HG02610 (cell line): Measurements from ENCODE around the gene TJP2.

Experiments
- ATAC-seq: cut with Tn5 transposase; IDR thresholded peaks from one replicate; pipeline ENCODE4 v1.9.1; 2021; ENCODE audit warnings: mild to moderate bottlenecking, moderate library complexity; ENCODE audit not compliant: unreplicated experiment

TJP2 gene

DNA sequence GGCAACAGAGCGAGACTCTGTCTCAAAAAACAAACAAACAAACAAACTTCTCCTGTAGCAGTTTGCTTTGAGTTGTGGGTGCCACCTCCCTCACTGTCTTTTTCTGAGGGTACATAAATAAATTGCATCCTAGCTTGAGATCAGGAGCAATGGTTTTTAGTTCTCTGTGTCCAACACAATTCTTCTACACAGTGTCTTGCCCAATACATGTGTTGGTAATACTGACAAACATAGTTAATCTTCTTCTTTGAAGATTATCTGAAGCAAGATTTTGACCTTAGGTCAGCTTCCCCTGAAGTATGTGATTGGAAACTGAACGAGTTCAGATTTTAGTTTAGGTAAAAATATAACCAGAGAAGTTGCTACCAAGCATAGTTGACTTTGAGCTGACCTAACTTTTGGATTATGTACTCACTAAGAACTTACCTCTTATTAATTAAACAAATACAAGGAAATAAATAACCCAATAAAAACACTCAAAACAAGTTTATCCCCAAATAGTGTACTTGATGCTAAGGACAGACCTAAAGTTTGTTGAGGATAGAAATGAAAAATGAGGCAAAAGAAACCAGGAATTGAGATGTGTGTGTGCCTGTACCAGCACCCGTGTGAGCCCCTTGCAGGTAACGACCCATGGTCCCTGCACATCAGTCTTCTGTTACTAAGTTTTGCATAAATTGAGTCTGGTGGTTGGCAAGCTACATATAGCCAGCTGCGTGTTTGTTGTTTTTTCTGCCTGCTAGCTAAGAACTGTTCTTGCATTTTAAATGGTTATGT, 16.2 kb downstream of the TJP2 start:
- ATAC-seq, result no peak

DNA sequence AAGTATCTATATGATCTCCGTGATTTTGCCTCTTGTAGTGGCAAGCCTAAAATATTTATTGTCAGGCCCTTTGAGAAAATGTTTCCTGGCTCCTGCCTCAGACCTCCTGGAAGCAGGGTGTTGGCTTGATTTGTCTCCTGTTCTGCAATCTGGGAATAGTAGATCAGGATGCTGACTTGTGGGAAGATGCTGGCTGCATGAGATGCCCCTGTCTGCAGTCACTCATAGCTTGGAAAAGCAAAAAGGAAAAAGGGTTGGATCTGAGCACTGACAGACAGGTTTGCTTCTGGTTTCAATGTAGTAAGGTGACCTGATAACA, 16.7 kb downstream of the TJP2 start:
- no peak for ATAC-seq

DNA sequence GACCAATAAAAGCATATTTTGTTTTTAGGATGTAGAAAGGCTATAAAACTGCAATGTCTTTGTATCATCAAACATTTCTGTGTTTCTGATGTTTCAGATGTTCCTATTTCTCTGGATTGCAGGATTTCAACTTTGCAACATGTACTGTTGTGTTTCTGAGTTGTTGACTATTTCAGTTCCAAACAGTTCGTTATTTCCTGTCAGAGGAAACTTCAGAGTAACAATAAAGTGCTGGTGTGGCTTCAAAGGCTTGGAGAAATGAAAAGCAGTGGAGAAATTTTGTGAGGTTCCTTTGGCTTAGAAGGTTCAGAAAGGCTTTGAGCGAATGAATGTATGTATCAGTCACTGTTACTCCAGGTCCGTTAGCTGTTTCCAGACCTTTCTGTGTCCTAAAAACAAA, 17.2 kb downstream of the TJP2 start:
- ATAC-seq, result no peak

DNA sequence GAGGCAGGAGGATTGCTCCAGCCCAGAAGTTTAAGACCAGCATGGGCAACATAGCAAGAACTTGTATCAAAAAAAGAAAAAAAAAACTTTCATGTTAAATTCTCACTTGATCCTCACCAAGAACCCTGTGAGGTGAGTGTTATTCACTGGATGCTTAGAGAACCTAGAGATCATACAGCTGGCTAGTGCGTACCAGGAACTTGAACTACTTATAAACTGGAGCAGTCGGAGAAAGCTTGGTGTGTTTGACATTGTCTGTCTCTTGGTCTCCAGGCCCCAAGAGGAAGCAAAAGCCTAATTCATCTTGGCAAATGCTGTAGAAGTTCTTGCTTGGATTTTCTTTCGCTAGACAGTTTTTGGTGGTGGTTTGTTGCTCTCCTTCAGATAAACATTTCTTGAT, 18.1 kb downstream of the TJP2 start:
- ATAC-seq, result no peak

DNA sequence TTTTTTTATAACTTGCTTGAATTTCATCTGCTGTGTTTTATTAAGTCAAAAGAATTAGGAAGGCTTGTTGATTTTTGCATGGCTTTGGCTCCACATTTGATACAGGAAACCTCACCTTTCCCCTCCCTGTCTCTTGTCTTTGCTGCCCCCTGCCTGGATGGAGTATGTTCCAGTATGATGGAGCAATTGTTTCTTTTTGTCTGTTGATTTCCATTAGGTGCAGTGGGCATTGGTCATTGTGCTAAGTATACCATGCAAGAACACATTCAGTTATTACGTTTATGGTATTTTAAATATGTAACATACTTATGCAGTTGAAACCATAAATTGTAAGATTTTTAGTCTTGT, 19.6 kb downstream of the TJP2 start:
- ATAC-seq, result no peak

DNA sequence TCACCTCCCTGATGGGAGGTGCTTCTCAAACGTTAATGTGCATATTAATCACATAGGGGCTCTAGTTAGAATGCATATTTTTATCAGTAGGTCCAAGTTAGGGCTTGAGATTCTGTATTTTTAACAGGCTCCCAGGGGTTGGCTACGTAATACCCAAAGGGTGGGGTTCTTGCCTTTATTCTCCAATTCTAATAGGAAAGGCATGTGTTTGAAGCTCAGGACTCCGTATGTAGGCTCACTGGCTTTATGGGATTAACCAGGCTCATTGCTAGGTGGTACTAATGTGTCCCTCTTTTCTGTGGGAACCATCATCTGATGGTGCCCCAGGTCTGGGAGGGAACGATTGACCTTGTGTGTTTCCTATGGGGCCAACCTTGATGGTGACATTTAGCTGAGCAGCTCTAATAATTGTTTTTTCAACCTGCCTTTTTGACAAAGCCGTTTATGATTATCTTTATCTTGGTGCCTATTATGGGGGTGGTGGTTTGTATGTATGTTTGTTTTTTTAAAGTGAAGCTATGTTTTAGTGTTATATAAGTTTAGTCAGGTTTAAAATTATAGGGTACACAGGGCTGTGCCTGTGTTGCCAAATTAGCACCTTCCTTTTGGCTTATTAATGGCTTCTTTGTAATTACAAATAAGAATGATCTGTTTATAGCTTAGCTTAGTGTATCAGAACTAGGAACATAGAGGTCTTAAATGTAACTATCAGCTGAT, 20.8 kb downstream of the TJP2 start:
- ATAC-seq, result no peak

DNA sequence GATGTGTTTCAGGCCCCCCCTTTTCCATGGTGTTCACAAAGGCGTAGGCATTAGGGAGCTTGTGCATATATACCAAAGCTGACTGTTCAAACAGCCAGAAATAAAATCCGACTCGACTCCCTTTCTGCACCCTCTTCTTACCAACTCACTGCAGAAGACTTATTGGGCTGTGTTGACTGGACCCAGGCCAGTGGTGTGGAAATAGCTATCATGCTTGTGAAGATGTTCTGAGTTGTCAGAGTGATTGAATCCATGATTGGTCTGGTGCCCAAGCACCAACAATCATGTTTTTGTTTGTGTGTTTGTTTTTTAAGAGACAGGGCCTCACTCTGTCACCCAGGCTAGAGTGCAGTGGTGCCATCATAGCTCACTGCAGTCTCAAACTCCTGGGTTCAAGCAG, 21.6 kb downstream of the TJP2 start:
- no peak for ATAC-seq

DNA sequence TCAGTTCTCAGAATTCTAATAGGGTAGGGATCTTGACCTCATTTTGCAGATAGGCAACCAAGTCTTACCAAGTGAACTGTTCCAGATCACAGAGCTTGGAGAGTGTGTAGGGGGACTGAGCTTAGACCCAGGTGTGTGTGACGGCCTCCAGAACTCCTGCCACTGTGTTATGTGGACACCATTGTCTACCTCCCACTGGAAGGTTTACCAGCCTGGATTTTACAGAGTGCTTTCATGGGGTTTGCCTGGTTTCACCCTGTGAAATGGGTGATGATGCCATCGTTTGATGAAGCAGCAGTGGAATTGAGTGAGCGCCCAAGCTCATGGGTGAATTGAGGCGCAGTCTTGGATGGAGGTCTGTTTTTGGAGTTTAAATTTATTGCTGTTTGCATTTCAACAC, 23.6 kb downstream of the TJP2 start:
- no peak for ATAC-seq

DNA sequence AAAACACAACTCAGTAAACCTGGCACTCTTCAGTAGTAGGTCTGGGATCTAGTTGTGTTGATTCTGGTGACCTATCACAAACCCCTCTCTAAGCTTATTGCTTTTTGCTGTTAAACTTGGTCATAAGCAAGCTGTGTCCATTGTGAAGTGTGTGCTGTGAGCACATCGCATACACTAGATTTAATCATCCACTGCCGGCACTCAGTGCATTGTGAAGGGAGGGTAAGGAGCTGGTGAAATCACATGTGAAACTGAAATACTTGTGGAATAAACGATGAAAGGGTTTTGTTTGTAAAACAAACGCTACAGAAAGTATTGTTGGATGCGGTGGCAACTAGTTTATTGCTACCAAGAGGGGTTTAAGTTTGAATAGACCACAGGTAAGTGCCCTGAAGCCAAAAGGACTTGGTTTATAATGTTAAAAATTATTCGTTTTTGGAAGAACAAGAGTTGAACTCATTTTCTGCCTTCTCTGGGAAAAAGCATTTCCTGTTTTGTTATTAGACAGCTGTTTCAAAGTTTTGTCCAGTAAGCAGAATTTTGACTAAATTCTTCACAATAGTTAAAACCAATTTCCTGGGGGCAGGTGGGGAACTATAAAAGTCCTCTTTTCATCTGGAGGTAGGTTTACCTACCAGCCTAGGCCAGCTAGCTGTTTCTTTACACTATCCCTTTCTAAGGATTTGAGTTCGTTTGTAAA, 24.6 kb downstream of the TJP2 start:
- ATAC-seq, result no peak

DNA sequence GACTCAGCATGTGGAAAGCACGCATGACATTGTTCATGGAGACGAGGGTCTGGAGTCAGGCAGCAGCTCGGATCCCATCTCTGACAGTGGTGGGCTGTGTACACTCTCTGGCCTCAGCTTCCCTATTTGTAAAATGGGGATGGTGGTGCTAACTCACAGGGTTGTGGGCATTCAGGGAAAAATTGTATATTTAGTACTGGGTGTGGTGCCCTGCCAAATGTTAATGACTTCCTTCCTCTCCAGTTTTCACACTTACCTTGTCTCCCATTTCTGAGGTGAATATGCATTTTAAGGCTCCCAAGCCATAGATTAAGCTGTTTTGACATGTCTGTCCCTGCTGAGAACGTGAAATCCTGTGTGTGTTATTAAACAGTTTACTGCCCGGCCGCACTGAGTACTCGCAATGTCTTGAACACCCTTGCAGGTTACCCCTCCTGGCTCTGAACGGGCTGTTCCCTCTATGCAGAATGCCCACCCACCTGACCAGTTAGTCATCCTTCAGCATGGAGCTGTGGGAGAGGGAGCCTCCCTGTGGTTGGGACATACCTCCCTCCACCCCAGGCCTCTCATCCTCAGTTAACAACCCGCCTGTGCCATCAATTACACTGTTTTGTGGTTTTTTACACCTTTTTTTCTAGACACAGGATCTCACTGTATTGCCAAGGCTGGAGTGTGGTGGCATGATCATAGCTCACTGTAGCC, 25.8 kb downstream of the TJP2 start:
- no peak for ATAC-seq

DNA sequence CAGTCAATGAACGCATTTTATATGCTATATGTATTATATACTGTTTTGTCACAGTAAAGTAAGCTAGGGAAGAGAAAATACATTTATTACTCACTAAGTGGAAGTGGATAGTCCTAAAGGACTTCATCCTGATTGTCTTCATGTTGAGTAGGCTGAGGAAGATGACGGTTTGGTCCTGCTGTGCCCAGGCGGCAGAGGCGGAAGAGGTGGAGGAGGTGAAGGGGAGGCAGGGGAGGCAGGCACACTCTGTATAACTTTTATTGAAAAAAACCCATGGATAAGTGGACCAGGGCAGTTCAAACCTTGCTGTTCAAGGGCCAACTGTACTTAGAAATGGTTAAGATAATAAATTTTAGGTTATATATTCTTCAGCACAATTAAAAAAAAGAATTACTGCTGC, 28.5 kb downstream of the TJP2 start:
- ATAC-seq, result no peak

DNA sequence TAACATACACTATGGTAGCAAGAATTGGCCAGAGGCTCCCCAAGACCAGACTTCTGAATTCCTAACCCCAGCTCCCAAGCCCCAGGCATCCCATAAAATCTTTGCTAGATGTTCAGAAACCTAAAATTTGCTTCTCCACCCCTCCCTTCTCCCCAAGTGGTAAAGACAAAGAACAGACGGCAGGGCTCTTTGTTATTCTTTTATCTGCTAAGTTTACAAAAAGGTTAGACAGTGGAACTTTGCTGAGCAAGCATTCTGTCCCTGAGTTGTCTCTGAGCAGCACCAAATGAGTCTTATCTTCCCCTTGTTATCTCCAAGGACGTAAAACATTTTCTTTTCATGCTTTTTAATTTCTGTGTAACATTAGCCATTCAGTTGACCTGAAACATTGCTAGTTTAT, 30.2 kb downstream of the TJP2 start:
- ATAC-seq, result no peak

DNA sequence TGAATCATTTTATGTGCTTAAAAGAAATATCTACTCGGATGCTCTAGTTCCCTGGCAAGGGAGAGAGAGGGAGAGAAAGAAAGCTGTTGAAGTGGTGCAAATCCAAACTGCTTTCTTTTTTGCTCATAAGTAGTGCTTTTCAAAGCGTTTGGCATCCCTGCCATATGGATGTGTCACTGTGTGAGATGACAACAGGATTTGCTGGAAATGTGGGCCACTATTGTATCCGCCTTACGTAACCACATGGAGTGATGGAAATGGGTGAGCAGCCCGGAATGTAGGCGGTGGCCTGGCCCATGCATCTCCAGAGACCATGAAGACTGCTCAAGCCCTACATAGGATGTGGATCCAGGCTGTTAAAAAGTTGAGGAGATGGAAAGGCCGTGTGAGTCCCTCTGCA, 30.8 kb downstream of the TJP2 start:
- ATAC-seq, result no peak

DNA sequence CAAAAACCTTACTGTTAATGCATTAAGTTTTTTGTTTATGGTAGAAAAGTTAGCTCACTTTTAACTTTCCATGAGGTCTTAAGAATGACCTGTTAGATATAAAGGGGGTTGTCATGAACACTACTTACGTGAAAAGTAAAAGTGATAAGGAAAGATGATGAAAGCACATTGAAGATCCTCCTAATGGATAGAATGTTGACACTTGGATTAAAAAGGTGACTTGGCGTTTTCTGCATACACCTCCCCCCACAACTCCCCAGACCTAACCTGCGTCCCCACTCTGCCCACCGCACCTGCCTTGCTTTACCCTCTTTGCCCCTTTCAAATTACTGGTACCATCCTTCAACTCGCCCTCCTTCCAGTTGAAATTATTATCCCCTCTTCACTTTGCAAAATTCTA, 32.0 kb downstream of the TJP2 start:
- ATAC-seq, result no peak

DNA sequence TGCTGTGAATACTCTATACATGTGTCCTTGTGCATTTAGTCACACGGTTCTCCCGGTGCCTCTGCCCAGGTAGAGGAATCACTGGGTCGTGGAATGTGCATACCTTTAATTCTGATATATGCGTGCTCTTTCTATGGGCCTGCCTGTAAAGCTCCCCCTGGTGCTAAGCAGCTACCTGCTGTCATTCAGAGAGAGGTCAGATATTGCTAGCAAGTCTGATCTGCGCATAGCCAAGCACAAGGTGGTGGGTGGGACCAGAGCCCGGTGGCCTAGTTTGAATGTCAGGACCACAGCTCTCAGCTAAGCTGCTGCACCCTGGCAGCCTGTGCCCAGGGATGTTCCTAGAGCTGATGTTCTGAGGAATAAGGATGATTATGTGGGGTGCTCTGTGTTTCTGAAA, 33.4 kb downstream of the TJP2 start:
- ATAC-seq, result no peak

DNA sequence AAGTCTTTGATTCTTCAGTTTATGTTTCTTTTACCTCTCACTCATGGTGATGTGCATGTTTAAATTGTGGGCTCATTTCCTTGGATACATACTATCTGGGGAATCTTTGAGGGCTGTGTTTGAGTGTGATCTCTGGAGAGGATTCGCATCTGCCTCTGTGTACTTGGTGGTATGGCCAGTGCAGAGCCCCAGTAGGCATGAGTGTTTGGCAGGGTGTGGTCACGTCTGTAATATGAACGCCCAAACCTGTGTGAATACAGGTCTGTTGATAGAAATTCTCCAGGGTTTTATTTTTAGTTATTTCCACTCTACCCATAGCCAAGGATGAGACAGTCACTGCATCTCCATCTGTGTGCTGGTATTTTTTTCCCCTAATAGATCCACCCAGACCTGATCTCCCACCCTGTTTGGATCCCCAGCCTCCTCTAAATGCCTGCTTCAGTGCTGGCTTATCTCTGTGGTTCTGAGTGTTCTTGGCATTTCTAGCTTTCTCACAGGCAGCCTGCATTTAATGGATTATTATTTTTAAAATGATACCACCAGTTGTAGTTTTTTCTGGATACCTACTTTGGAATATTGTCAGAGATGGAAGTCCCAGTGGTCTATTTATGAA, 37.5 kb downstream of the TJP2 start:
- ATAC-seq, result no peak

DNA sequence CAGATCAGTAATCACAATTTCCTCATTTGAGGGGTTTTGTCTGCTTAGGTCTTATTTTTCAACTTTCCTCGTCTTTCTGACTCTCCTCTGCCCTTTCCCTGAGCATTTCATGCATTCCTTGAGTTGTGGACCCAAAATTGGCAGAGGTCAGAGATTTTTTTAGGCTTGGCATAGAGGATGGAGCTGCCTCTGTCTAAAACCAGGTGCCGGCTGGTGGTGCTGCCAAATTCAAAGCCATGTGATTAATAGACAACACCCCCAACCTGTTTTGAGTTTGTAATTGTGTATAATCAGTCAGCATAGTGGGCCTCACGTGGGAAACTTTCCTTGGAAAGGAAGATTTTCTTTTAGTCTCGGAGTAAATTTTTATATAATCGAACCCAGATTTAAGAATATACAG, 39.6 kb downstream of the TJP2 start:
- no peak for ATAC-seq

DNA sequence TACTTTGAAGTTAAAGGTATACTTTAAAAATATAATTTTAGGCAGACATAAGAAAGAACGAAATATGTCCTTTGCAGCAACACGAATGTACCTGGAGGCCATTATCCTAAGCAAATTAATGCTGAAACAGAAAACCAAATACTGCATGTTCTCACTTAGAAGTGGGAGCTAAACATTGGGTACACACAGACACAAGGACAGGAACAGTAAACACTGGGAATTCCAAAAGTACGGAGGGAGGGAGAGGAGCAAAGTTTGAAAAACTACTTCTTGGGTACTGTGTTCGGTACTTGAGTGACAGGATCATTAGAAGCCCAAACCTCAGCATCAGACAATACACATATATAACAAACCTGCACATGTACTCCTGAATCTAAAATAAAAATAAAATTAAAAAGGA, 40.9 kb downstream of the TJP2 start:
- ATAC-seq, result no peak

DNA sequence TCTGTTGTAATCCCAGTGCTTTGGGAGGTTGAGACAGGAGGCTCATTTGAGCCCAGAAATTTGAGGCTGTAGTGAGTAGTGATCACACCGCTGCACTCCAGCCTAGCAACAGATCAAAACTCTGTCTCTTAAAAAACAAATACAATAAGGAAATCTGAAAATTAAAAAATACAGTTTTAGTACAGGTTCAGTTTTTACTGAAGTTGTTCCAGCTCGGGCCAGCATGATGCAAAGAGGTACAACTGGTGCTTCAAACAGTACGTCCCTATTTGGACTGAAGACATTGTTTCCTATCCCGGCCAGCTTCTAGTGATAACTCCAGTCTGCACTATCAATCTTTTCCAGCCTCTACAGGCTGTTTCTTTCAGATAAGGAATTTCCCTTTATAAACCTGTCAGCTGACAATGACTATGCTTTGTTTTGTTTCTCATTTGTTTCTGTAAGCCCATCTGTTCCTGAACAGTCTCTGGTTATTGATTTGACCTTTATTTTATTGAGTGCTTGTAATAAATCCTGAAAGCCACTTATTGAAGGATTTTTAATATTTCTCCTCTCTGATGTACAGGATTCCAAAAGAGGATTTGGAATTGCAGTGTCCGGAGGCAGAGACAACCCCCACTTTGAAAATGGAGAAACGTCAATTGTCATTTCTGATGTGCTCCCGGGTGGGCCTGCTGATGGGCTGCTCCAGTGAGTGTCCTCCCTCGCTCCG, 41.9 kb downstream of the TJP2 start:
- no peak for ATAC-seq

DNA sequence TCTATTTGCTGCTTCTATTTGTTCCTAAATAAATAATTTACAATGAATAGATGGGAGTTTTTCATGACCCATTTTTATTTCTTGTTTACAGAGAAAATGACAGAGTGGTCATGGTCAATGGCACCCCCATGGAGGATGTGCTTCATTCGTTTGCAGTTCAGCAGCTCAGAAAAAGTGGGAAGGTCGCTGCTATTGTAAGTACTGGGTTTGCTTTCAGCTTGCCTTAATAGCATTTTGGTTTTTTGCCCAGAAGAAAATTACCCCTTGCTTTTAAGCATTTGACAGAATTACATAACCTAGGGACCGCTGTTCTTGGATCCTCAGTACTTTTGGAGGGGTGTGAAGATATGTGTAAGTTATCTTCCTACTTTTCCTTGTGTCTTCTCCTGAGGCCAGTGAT, 44.1 kb downstream of the TJP2 start:
- ATAC-seq, result no peak

DNA sequence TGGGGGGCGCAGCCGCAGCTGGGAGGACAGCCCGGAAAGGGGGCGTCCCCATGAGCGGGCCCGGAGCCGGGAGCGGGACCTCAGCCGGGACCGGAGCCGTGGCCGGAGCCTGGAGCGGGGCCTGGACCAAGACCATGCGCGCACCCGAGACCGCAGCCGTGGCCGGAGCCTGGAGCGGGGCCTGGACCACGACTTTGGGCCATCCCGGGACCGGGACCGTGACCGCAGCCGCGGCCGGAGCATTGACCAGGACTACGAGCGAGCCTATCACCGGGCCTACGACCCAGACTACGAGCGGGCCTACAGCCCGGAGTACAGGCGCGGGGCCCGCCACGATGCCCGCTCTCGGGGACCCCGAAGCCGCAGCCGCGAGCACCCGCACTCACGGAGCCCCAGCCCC, 47.0 kb downstream of the TJP2 start:
- no peak for ATAC-seq
